ENCODE measurements around the gene KLHDC8A. TPM values are rescaled to one million over a fixed set of nuclear protein-coding genes. Genes with fewer than 3 reads are reported as not detected.

The KLHDC8A gene
- total and polyA plus RNA-seq, 2 of the 4 experiments (the other 2 are of a cell fraction), result not detected

DNA sequence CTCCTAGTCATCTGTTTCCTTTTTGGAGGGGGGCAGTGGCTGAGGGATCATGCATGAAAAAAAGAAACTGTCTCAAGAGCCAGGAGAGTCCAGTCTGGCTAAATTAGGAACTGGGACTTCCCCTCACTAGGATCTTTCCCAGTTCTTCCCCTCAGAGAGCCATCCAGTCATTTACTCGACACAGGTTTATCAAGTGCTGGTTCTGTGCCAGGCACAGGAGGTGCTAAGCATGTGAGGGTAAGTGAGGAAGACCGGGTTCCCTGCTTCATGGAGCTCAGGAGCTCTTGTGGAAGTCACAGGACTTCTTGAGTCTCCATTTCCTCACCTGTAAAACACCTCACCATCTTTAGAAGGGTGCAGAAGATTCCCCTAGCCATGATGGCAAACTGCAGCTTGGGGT, 26.6 kb downstream of the KLHDC8A start:
- Histone ChIP-seq H3K79me1 (ENCODE audit: low read depth in 1 of 2, low read length in 2 of 2) (peaks cover 0 to 2% of the 10 kb centered on the region in 2 experiments; a peak in 1 of 4 replicates), H3K27ac (ENCODE audit: insufficient read depth, low read length) (no peak overlapping the region), H2AK5ac (ENCODE audit: low read depth, low read length) (no peak overlapping the region), H3K9me3 (ENCODE audit: control insufficient read depth, insufficient read depth, low read length) (no peaks in the 10 kb centered on the region), H3K4me1 (ENCODE audit: control insufficient read depth, insufficient read depth, low read length) (peaks cover 8% of the 10 kb centered on the region), H4K5ac (ENCODE audit: low read depth, low read length) (no peak overlapping the region), H4K20me1 (ENCODE audit: insufficient read depth, low read length) (no peaks in the 10 kb centered on the region), H3K18ac (ENCODE audit: low read depth, low read length) (no peak overlapping the region), H3K4me2 (ENCODE audit: low read depth, low read length) (no peak overlapping the region), H3K9ac (ENCODE audit: low read depth, low read length) (no peak overlapping the region), H3K27me3 (ENCODE audit: control insufficient read depth, insufficient read depth, low read length) (peaks cover 42% of the 10 kb centered on the region), H3K4me3 (ENCODE audit: insufficient read depth, low read depth, low read length) (no peak overlapping the region), H2BK20ac (ENCODE audit: low read depth, low read length) (no peak overlapping the region), H3K9me1 (ENCODE audit: insufficient read depth, low read length) (peaks cover 5% of the 10 kb centered on the region), H3K23ac (ENCODE audit: low read depth, low read length) (no peak overlapping the region), H3K4ac (ENCODE audit: low read depth, low read length) (no peak overlapping the region), H2AFZ (replicated peaks; ENCODE audit: low read length, poor library complexity) (no peak overlapping the region), H4K91ac (ENCODE audit: insufficient read depth, low read depth, low read length) (no peak overlapping the region), H2BK120ac (ENCODE audit: low read depth, low read length) (no peak overlapping the region), H2AK9ac (replicated peaks; ENCODE audit: low read depth, low read length, poor library complexity) (no peak overlapping the region), H2BK5ac (ENCODE audit: low read depth, low read length, poor library complexity, severe bottlenecking) (no peak overlapping the region), H3K36me3 (ENCODE audit: control insufficient read depth, insufficient read depth, low read length) (no peaks in the 10 kb centered on the region), H3K56ac (ENCODE audit: extremely low read depth, insufficient read depth, low read length) (no peak overlapping the region), H3K14ac (replicated peaks; ENCODE audit: low read depth, low read length) (no peak overlapping the region), H4K8ac (ENCODE audit: low read depth in 2 of 2, low read length in 2 of 2) (no peak overlapping the region), H2BK15ac (ENCODE audit: low read depth, low read length) (no peak overlapping the region)
- POLR2A ChIA-PET (ENCODE audit: unreplicated experiment), result no interaction called here
- no TSS peak for BruUV-seq (replicated peaks)
- TF ChIP-seq, protein P1, sequence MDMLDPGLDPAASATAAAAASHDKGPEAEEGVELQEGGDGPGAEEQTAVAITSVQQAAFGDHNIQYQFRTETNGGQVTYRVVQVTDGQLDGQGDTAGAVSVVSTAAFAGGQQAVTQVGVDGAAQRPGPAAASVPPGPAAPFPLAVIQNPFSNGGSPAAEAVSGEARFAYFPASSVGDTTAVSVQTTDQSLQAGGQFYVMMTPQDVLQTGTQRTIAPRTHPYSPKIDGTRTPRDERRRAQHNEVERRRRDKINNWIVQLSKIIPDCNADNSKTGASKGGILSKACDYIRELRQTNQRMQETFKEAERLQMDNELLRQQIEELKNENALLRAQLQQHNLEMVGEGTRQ (IDR thresholded peaks at IDR 0.05; ENCODE audit: low read depth, low read length), result no peak
- TF ChIP-seq BHLHE40 (IDR thresholded peaks at IDR 0.05; ENCODE audit: low read depth, low read length) (no peak), MXI1 (IDR thresholded peaks at IDR 0.05; ENCODE audit: borderline replicate concordance, low read depth, low read length) (no peak), MAFK (IDR thresholded peaks at IDR 0.05; ENCODE audit: low read depth, low read length) (no peak), CEBPB (IDR thresholded peaks at IDR 0.05; ENCODE audit: low read depth, low read length) (no peak), POLR2A (IDR thresholded peaks at IDR 0.05; ENCODE audit: low read depth, low read length) (no peak), RFX5 (IDR thresholded peaks at IDR 0.05; ENCODE audit: low read depth, low read length) (no peak), RAD21 (IDR thresholded peaks at IDR 0.05; ENCODE audit: low read length) (no peak), SMC3 (IDR thresholded peaks at IDR 0.05; ENCODE audit: low read depth, low read length) (no peak), NFE2L2 (IDR thresholded peaks at IDR 0.05; ENCODE audit: low read depth, low read length) (no peak), FOS (IDR thresholded peaks at IDR 0.05; ENCODE audit: low read depth, low read length) (no peak)
- TF ChIP-seq, protein P2, sequence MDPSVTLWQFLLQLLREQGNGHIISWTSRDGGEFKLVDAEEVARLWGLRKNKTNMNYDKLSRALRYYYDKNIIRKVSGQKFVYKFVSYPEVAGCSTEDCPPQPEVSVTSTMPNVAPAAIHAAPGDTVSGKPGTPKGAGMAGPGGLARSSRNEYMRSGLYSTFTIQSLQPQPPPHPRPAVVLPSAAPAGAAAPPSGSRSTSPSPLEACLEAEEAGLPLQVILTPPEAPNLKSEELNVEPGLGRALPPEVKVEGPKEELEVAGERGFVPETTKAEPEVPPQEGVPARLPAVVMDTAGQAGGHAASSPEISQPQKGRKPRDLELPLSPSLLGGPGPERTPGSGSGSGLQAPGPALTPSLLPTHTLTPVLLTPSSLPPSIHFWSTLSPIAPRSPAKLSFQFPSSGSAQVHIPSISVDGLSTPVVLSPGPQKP (IDR thresholded peaks at IDR 0.05; ENCODE audit: borderline replicate concordance, low read depth, low read length), result no peak
- TF ChIP-seq, protein P3, sequence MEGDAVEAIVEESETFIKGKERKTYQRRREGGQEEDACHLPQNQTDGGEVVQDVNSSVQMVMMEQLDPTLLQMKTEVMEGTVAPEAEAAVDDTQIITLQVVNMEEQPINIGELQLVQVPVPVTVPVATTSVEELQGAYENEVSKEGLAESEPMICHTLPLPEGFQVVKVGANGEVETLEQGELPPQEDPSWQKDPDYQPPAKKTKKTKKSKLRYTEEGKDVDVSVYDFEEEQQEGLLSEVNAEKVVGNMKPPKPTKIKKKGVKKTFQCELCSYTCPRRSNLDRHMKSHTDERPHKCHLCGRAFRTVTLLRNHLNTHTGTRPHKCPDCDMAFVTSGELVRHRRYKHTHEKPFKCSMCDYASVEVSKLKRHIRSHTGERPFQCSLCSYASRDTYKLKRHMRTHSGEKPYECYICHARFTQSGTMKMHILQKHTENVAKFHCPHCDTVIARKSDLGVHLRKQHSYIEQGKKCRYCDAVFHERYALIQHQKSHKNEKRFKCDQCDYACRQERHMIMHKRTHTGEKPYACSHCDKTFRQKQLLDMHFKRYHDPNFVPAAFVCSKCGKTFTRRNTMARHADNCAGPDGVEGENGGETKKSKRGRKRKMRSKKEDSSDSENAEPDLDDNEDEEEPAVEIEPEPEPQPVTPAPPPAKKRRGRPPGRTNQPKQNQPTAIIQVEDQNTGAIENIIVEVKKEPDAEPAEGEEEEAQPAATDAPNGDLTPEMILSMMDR (conservative IDR thresholded peaks at IDR 0.05; ENCODE audit: low read depth, low read length), result no peak
- CTCF ChIA-PET, result interaction anchor here (2.3 kb wide), 1 partner anchor 57 kb away, joined by 19 read pairs; no protein-coding TSS in a partner anchor
- intact Hi-C loops (cut with micrococcal nuclease), result no loop called here
- no peak for ATAC-seq (ENCODE audit: low read depth)
- in situ Hi-C loops (cut with MboI; ENCODE audit: low sequenced_read_pairs), result loop anchor here (10.0 kb wide), 1 partner anchor 345 kb away; no protein-coding TSS in a partner anchor
- WGBS, 2 experiments (ENCODE audit: extremely low coverage in 2 of 2, insufficient read length in 1 of 2), result no CpG with 5 or more reads among the region's 2 CpGs
- no peak for DNase-seq
- dilution Hi-C loops (cut with HindIII; ENCODE audit: low sequenced_read_pairs, unreplicated experiment), result no loop called here

All from IMR-90 (cell line).